Activated B cell treated with CpG ODN at 0.5 μM for 24 hours (primary cell): Measurements from ENCODE around the gene RCSD1. TPM values are rescaled to one million over a fixed set of nuclear protein-coding genes. Genes with fewer than 3 reads are reported as not detected.

Experiments
- ATAC-seq: fragments of 200-7000 bp; cut with Tn5 transposase; one replicate; pipeline ENCODE4 v1.10.0; 2021; ENCODE audit warnings: low read depth, mild to moderate bottlenecking, moderate library complexity
- CTCF ChIA-PET: fragments of 350-600 bp; sonication (Branson Sonifier 250); formaldehyde crosslinking; loops from one replicate; lab custom pipeline; 2021; ENCODE audit warnings: antibody characterized with exemption; lab: Charles Lee
- POLR2A ChIA-PET: fragments of 350-600 bp; sonication (Branson Sonifier 250); formaldehyde crosslinking; loops from one replicate; lab custom pipeline; 2021; ENCODE audit warnings: antibody characterized with exemption; lab: Charles Lee
- DNase-seq: peaks from one replicate; pipeline ENCODE4 v3.0.0; 2022
- H3K27ac Mint-ChIP-seq: one replicate; pipeline ENCODE4 v1.8.0; 2020; ENCODE audit warnings: mixed read lengths
- H3K27me3 Mint-ChIP-seq: one replicate; pipeline ENCODE4 v1.8.0; 2021; ENCODE audit warnings: mixed read lengths
- H3K36me3 Mint-ChIP-seq: one replicate; pipeline ENCODE4 v1.8.0; 2021; ENCODE audit warnings: low read depth, mixed read lengths
- H3K4me1 Mint-ChIP-seq: one replicate; pipeline ENCODE4 v1.8.0; 2021; ENCODE audit warnings: mixed read lengths
- H3K4me3 Mint-ChIP-seq: one replicate; pipeline ENCODE4 v1.8.0; 2020; ENCODE audit warnings: mild to moderate bottlenecking, mixed read lengths
- H3K9me3 Mint-ChIP-seq: one replicate; pipeline ENCODE4 v1.8.0; 2020; ENCODE audit warnings: mixed read lengths
- CTCF ChIP-seq: fragments of 200-600 bp; IDR thresholded peaks from one replicate; pipeline ENCODE4 v1.8.0; 2022; ENCODE audit warnings: antibody characterized with exemption, mild to moderate bottlenecking
- intact Hi-C: fragments of 100-400 bp; cut with micrococcal nuclease; formaldehyde crosslinking; loops from one replicate; pipeline ENCODE4 v1.15.1; 2024
- total RNA-seq: library from RNA; stranded (reverse); gene quantifications from 2 replicates; pipeline ENCODE4 v1.2.3, GENCODE V29; 2022

Gene RCSD1
- total RNA-seq, 1 donor from 2014 or later = 185 TPM

- Mint-ChIP-seq H3K4me3 (no peak overlapping the region), H3K27ac (no peak overlapping the region), H3K36me3 (peaks cover 9% of the 10 kb centered on the region), H3K4me1 (peaks cover 13% of the 10 kb centered on the region), H3K9me3 (no peaks in the 10 kb centered on the region), H3K27me3 (no peaks in the 10 kb centered on the region)
- ATAC-seq (no peak), DNase-seq (no peak)
- intact Hi-C loops = no loop called here
- ChIA-PET CTCF (no interaction called here), POLR2A (interaction anchor here (0.6 kb wide), 1 partner anchor 122 kb away, joined by 8 read pairs; no protein-coding TSS in a partner anchor)
- no peak for TF ChIP-seq CTCF
Observed at GRCh38 chr1:167587342-167587741, 42.7 kb upstream of the RCSD1 start.

GRCh38 chr1:167587872-167588271 lies 42.2 kb upstream of the RCSD1 start:
- no peak for DNase-seq
- CTCF ChIA-PET = no interaction called here
- H3K4me1 Mint-ChIP-seq = peaks cover 13% of the 10 kb centered on the region
- H3K36me3 Mint-ChIP-seq = peaks cover 11% of the 10 kb centered on the region
- TF ChIP-seq CTCF = no peak
- ATAC-seq = no peak
- POLR2A ChIA-PET = interaction anchor here (0.6 kb wide), 1 partner anchor 121 kb away, joined by 8 read pairs; no protein-coding TSS in a partner anchor
- intact Hi-C loops = no loop called here
- no peak overlapping the region for H3K27ac Mint-ChIP-seq
- H3K27me3 Mint-ChIP-seq = no peaks in the 10 kb centered on the region
- no peak overlapping the region for H3K4me3 Mint-ChIP-seq
- no peaks in the 10 kb centered on the region for H3K9me3 Mint-ChIP-seq

GRCh38 chr1:167588361-167588760 lies 41.7 kb upstream of the RCSD1 start:
- POLR2A ChIA-PET = no interaction called here
- no peak for TF ChIP-seq CTCF
- Mint-ChIP-seq H3K27ac (no peak overlapping the region), H3K9me3 (no peaks in the 10 kb centered on the region), H3K4me1 (peaks cover 13% of the 10 kb centered on the region), H3K27me3 (no peaks in the 10 kb centered on the region), H3K4me3 (no peak overlapping the region), H3K36me3 (peaks cover 9% of the 10 kb centered on the region)
- no peak for ATAC-seq
- intact Hi-C loops = no loop called here
- CTCF ChIA-PET = interaction anchor here (1.0 kb wide), 1 partner anchor 100 kb away, joined by 3 read pairs; no protein-coding TSS in a partner anchor
- DNase-seq = no peak

- ATAC-seq = no peak
- Mint-ChIP-seq H3K4me1 (peaks cover 9% of the 10 kb centered on the region), H3K4me3 (no peak overlapping the region), H3K36me3 (peaks cover 6% of the 10 kb centered on the region), H3K27ac (no peak overlapping the region), H3K27me3 (no peaks in the 10 kb centered on the region), H3K9me3 (no peaks in the 10 kb centered on the region)
- TF ChIP-seq CTCF = no peak
- DNase-seq = no peak
- POLR2A ChIA-PET = interaction anchor here (0.7 kb wide), 1 partner anchor 58 kb away, joined by 3 read pairs; no protein-coding TSS in a partner anchor
- intact Hi-C loops = no loop called here
- CTCF ChIA-PET = interaction anchor here (0.8 kb wide), 1 partner anchor 96 kb away, joined by 5 read pairs; no protein-coding TSS in a partner anchor
Observed at GRCh38 chr1:167592475-167592874, 37.6 kb upstream of the RCSD1 start.

GRCh38 chr1:167593860-167594259 lies 36.2 kb upstream of the RCSD1 start:
- POLR2A ChIA-PET = no interaction called here
- Mint-ChIP-seq H3K9me3 (no peaks in the 10 kb centered on the region), H3K4me1 (peaks cover under 1% of the 10 kb centered on the region), H3K27ac (no peak overlapping the region), H3K4me3 (no peak overlapping the region), H3K36me3 (peaks cover 6% of the 10 kb centered on the region), H3K27me3 (no peaks in the 10 kb centered on the region)
- no peak for ATAC-seq
- intact Hi-C loops = no loop called here
- DNase-seq = no peak
- CTCF ChIA-PET = interaction anchor here (3.7 kb wide), 1 partner anchor 94 kb away, joined by 19 read pairs; no protein-coding TSS in a partner anchor
- TF ChIP-seq CTCF = no peak
